Heart left ventricle (tissue), 13 donors: Measurements from ENCODE around the gene DSCAM.

ENCODE experiments used
- CTCF ChIP-seq, 12 donors: fragments of 200-600 bp; sonication (generic) in 4 of 12; IDR thresholded peaks; one replicate each; pipeline versions ENCODE4 v1.5.0 to v1.8.0; 2018 to 2022; ENCODE audit warnings: antibody characterized with exemption in 12 of 12, mild to moderate bottlenecking in 5 of 12
- POLR2A ChIP-seq, 2 donors: fragments of 450-650 bp; IDR thresholded peaks; one replicate each; pipeline ENCODE4 v1.6.1; 2017; ENCODE audit warnings: antibody characterized with exemption in 2 of 2, mild to moderate bottlenecking in 2 of 2, moderate library complexity in 2 of 2
- donor health status: ischemic (EF 13 %, LVEDD 7.1; RV severe dilation, severe dysfunction).
- donor health status: DM: no; HTN: yes; CAD: no.
- donor health status: DM: no; HTN: no; CAD: no.
- donor health status: ischemic (EF 25% LVEDD 6.9; RV normal size, moderate dysfunction).
- donor health status: ischemic (EF 25% LVEDD 5.7; RV mildly dilated, moderate dysfunction).
- donor health status: ischemic (EF 35%, LVEDD 5.7; RV mildly dilated, moderate dysfunction).
- donor health status: nonischemic (EF 11% LVEDD 7.7; RV severe dilation, severe dysfunction).
- donor health status: DM: yes; HTN: yes; CAD: no.
- donor health status: PGD.
- donor health status: ischemic (EF 29% LVEDD 5.4; RV normal size, mild dysfunction).
- donor health status: nonischemic (EF 23%, LVEDD 6.1; RV moderate dilation, normal function).

GRCh38 chr21:40337981-40338380, 509.0 kb downstream of the DSCAM start:
- no peak for TF ChIP-seq CTCF (IDR thresholded peaks at IDR 0.05)
- no peak for TF ChIP-seq POLR2A (IDR thresholded peaks at IDR 0.05)
